K562 (cell line): ENCODE measurements around the gene CCDC78.

Source experiments
- E2F1 ChIP-seq: sonication (generic); formaldehyde crosslinking; IDR thresholded peaks from 2 replicates; pipeline ENCODE4 v1.8.1; 2023; ENCODE audit warnings: mild to moderate bottlenecking, missing genetic modification reagents, moderate library complexity
- E2F3 ChIP-seq: fragments of 250-450 bp; sonication (Bioruptor Pico); IDR thresholded peaks from 2 replicates; pipeline ENCODE4 v1.4.0; 2020; ENCODE audit warnings: mild to moderate bottlenecking
- ESRRA ChIP-seq: fragments of 450-650 bp; IDR thresholded peaks from 2 replicates; pipeline ENCODE4 v1.6.1; 2014; ENCODE audit warnings: low read depth, mild to moderate bottlenecking, moderate library complexity, borderline replicate concordance
- NRF1 ChIP-seq, 2 experiments: fragments of 450-650 bp; IDR thresholded peaks in 1 of 2; conservative IDR thresholded peaks in 1 of 2; 2 replicates each; pipeline ENCODE4 v1.6.1; 2014; ENCODE audit warnings: mild to moderate bottlenecking in 2 of 2
- ZNF639 ChIP-seq, 2 experiments: fragments of 200-800 bp in 1 of 2; sonication (Bioruptor generic) in 1 of 2; sonication (generic) in 1 of 2; formaldehyde crosslinking in 1 of 2; IDR thresholded peaks in 1 of 2; conservative IDR thresholded peaks in 1 of 2; 2 replicates each; pipeline versions ENCODE4 v1.5.0 to v1.6.1; 2016 to 2020; ENCODE audit warnings: missing compliant biosample characterization in 1 of 2, missing genetic modification characterization in 1 of 2, missing genetic modification reagents in 1 of 2

- TF ChIP-seq NRF1 (conservative IDR thresholded peaks at IDR 0.05 in 1 of 2, IDR thresholded peaks at IDR 0.05 in 1 of 2) = no peak
- no peak for TF ChIP-seq E2F3 (CRISPR knock-in tag)
- no peak for TF ChIP-seq ZNF639 (CRISPR knock-in tag; conservative IDR thresholded peaks at IDR 0.05 in 1 of 2, IDR thresholded peaks at IDR 0.05 in 1 of 2)
- no peak for TF ChIP-seq ESRRA
- no peak for TF ChIP-seq E2F1 (CRISPR knock-in tag)
These were observed 33.8 kb upstream of the CCDC78 start for GRCh38 chr16:760065-760464.
